GM12872 (cell line): ENCODE measurements around the gene CHIC2.

Experiments used
- TF ChIP-seq, protein P1 (sequence below): IDR thresholded peaks from 3 replicates; pipeline ENCODE4 v1.5.1; 2011; ENCODE audit warnings: low read depth, mild to moderate bottlenecking, low read length, moderate library complexity; ENCODE audit not compliant: insufficient read depth

Gene CHIC2

DNA sequence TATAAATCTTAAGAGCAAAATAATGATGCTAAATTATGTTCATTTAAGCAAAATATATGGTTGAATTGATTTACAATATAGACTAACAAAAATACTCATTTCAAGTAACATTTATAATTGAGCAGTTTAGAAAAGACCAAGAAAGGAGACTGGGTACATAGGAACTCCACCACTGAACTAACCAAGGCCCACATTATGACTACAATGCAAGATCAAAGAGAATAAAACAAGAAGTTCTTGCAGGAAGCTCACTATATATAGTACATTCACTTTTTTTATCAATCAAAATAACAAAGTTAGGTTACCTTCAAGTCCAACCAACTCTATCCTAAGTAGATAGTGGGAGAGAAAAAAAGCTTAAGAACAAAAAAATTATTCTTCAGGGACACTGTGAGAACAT is 8.0 kb downstream of the CHIC2 start:
- TF ChIP-seq, protein P1, sequence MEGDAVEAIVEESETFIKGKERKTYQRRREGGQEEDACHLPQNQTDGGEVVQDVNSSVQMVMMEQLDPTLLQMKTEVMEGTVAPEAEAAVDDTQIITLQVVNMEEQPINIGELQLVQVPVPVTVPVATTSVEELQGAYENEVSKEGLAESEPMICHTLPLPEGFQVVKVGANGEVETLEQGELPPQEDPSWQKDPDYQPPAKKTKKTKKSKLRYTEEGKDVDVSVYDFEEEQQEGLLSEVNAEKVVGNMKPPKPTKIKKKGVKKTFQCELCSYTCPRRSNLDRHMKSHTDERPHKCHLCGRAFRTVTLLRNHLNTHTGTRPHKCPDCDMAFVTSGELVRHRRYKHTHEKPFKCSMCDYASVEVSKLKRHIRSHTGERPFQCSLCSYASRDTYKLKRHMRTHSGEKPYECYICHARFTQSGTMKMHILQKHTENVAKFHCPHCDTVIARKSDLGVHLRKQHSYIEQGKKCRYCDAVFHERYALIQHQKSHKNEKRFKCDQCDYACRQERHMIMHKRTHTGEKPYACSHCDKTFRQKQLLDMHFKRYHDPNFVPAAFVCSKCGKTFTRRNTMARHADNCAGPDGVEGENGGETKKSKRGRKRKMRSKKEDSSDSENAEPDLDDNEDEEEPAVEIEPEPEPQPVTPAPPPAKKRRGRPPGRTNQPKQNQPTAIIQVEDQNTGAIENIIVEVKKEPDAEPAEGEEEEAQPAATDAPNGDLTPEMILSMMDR: no peak

- TF ChIP-seq, protein P1: no peak
Measured at GRCh38 chr4:54055494-54055893, 8.9 kb downstream of the CHIC2 start.

- TF ChIP-seq, protein P1: no peak
Measured at GRCh38 chr4:54054501-54054900, 9.9 kb downstream of the CHIC2 start.

DNA sequence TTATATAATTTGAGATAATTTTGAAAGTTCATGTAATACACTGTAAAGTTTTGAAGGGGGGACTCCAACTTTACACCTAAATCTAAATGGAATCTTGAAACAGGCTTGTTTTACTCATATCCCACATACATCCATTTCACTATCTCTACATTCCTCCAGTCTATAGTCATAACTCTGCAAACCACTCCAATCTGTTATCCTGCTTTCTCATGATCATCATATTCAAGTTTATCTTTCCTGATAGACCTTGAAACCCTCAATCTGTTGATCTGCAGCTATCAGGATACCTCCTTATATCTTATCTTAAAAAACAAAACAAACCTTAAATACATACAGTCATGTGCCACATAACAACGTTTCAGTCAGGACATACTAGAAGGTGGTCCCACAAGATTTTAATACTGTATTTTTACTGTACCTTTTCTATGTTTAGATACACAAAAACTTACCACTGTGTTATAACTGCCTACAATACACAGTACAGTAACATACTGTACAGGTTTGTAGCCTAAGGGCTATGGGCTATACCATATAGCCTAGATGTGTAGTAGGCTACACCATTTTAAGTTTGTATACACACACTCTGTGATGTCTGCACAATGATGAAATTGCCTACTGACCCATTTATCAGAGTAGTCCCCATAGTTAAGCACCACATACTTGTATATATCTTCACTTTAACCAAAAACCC is 14.0 kb downstream of the CHIC2 start:
- TF ChIP-seq, protein P1: no peak

DNA sequence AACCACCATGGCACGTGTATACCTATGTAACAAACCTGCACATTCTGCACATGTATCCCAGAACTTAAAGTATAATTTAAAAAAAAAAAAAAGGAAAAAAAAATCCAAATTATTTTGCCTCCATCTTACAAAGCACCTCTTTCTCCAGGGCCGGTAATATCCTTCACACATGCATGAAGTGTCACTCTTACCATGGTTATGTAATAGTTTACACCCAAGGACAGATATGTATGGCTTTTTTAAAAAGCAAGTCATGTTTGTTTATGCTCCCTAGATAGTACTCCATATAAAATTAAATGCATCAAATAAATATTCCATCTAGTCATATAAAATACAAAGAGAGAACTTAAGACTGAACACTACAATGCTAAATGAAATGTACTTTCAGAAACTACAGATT is 22.5 kb downstream of the CHIC2 start:
- TF ChIP-seq, protein P1: no peak

- TF ChIP-seq, protein P1: no peak
Measured at GRCh38 chr4:54041100-54041499, 23.3 kb downstream of the CHIC2 start.

DNA sequence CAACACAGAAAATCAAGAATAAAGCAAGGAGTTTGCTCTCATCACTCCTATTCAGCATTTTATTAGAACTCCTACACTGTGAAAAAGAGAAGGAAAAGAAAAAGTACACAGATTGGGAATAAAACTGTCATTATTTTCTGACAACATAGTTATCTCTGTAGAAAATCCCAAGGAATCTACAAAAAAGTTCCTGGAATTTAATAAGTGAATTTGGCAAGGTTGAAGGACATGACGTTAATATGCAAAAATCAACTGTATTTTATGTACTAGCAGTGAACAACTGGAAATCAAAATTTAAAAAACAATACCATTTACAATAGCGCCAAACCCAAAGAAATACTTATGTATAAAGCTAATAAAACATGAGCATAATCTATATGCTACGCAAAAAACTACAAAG is 26.3 kb downstream of the CHIC2 start:
- TF ChIP-seq, protein P1: no peak

DNA sequence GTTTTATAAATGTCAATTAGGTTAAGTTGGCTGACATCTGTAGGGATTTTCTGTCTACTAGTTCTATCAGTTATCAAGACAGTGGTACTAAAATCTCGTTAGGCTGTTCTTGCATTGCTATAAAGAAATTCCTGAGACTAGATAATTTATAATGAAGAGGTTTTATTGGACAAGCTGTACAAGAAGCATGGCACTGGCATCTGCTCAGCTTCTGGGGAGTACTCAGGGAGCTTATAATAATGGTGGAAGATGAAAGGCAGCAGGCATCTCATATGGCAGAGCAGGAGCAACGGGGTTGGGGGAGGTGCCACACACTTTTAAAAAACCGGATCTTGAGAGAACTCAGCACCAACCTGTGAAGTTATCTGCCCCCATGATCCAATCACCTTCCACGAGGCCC is 28.2 kb downstream of the CHIC2 start:
- TF ChIP-seq, protein P1: no peak
